Activated B cell treated with CpG ODN at 0.5 μM for 24 hours (primary cell): Measurements from ENCODE around the gene CCDC40. TPM values are rescaled to one million over a fixed set of nuclear protein-coding genes. Genes with fewer than 3 reads are reported as not detected.
A peak's percentile ranks its signal among the peaks of the same experiment; 100 is the strongest.

ENCODE experiments used
- ATAC-seq: fragments of 200-7000 bp; cut with Tn5 transposase; one replicate; pipeline ENCODE4 v1.10.0; 2021; ENCODE audit warnings: low read depth, mild to moderate bottlenecking, moderate library complexity
- CTCF ChIA-PET: fragments of 350-600 bp; sonication (Branson Sonifier 250); formaldehyde crosslinking; loops from one replicate; lab custom pipeline; 2021; ENCODE audit warnings: antibody characterized with exemption; lab: Charles Lee
- POLR2A ChIA-PET: fragments of 350-600 bp; sonication (Branson Sonifier 250); formaldehyde crosslinking; loops from one replicate; lab custom pipeline; 2021; ENCODE audit warnings: antibody characterized with exemption; lab: Charles Lee
- DNase-seq: peaks from one replicate; pipeline ENCODE4 v3.0.0; 2022
- H3K27ac Mint-ChIP-seq: one replicate; pipeline ENCODE4 v1.8.0; 2020; ENCODE audit warnings: mixed read lengths
- H3K27me3 Mint-ChIP-seq: one replicate; pipeline ENCODE4 v1.8.0; 2021; ENCODE audit warnings: mixed read lengths
- H3K36me3 Mint-ChIP-seq: one replicate; pipeline ENCODE4 v1.8.0; 2021; ENCODE audit warnings: low read depth, mixed read lengths
- H3K4me1 Mint-ChIP-seq: one replicate; pipeline ENCODE4 v1.8.0; 2021; ENCODE audit warnings: mixed read lengths
- H3K4me3 Mint-ChIP-seq: one replicate; pipeline ENCODE4 v1.8.0; 2020; ENCODE audit warnings: mild to moderate bottlenecking, mixed read lengths
- H3K9me3 Mint-ChIP-seq: one replicate; pipeline ENCODE4 v1.8.0; 2020; ENCODE audit warnings: mixed read lengths
- intact Hi-C: fragments of 100-400 bp; cut with micrococcal nuclease; formaldehyde crosslinking; loops from one replicate; pipeline ENCODE4 v1.15.1; 2024
- total RNA-seq: library from RNA; stranded (reverse); gene quantifications from 2 replicates; pipeline ENCODE4 v1.2.3, GENCODE V29; 2022
- TF ChIP-seq, protein P1 (sequence below): fragments of 200-600 bp; IDR thresholded peaks from one replicate; pipeline ENCODE4 v1.8.0; 2022; ENCODE audit warnings: antibody characterized with exemption, mild to moderate bottlenecking

Gene CCDC40
- total RNA-seq, 1 donor from 2014 or later = 0.55 TPM

DNA sequence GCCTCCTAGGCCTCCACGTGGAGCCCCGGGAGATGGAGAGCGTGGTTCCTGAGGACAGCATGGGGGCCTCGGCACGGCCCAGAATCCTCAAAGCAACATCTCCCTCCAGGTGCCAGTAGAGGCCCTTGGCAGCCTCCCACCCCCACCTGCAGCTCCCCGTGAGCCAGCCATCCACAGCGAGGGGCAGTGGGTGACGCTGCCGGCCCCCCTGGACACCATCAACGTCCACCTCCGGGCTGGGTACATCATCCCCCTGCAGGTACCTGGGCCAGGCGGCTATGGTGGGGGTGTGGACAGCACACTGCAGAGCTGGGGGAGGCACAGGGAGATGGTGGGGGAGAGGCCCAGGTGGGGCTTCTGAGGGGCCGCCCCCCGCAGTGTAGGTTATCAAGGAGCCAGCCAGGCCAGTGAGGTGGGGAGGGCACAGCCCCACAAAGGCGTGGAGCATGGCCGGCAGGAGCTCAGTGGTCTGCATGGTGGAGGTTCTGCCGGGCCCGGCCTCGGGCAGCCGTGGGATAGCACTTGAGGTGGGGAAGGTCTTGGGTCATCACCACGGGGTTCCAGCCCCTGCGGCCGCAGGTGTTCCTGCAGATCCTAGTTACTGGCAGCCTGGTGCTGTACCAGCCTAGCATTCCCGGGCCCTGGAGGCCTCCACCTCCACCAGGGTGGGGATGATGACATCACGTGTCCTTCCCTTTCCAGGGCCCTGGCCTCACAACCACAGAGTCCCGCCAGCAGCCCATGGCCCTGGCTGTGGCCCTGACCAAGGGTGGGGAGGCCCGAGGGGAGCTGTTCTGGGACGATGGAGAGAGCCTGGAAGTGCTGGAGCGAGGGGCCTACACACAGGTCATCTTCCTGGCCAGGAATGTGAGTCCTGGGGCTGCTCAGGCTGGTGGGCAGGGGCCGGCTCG, 81.3 kb downstream of the CCDC40 start:
- CTCF ChIA-PET = no interaction called here
- POLR2A ChIA-PET = no interaction called here
- Mint-ChIP-seq H3K4me3 (no peak overlapping the region), H3K27me3 (no peaks in the 10 kb centered on the region), H3K27ac (no peak overlapping the region), H3K36me3 (peaks cover 5% of the 10 kb centered on the region), H3K4me1 (peaks cover 8% of the 10 kb centered on the region), H3K9me3 (peaks cover 3% of the 10 kb centered on the region)
- intact Hi-C loops = no loop called here
- TF ChIP-seq, protein P1, sequence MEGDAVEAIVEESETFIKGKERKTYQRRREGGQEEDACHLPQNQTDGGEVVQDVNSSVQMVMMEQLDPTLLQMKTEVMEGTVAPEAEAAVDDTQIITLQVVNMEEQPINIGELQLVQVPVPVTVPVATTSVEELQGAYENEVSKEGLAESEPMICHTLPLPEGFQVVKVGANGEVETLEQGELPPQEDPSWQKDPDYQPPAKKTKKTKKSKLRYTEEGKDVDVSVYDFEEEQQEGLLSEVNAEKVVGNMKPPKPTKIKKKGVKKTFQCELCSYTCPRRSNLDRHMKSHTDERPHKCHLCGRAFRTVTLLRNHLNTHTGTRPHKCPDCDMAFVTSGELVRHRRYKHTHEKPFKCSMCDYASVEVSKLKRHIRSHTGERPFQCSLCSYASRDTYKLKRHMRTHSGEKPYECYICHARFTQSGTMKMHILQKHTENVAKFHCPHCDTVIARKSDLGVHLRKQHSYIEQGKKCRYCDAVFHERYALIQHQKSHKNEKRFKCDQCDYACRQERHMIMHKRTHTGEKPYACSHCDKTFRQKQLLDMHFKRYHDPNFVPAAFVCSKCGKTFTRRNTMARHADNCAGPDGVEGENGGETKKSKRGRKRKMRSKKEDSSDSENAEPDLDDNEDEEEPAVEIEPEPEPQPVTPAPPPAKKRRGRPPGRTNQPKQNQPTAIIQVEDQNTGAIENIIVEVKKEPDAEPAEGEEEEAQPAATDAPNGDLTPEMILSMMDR = no peak
- ATAC-seq (no peak), DNase-seq (peak; percentile 7)

DNA sequence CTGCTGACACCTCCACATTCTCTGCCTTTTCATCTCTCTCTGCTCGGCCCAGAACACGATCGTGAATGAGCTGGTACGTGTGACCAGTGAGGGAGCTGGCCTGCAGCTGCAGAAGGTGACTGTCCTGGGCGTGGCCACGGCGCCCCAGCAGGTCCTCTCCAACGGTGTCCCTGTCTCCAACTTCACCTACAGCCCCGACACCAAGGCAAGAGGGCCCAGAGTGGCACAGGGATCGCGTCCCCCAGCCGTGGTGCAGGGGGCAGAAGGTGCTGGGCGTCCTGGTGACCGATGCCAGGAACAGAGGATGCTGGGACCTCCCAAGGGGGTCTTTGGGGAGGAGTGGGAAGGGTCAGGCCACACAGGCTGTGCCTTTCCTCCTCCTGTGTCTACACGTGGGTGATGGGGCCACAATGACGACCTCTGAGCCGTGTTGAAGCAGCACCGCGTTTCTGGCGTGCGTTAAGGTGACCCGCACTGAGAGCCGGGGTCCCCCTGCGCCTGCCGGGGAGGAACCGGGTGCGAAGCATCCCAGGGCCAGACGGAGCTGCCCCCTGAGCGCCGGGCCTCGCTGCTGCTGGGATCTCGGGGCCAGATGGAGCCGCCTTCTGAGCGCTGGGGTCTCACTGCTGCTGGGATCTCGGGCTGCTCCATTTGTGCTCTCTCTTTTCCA, 82.3 kb downstream of the CCDC40 start:
- no peak for ATAC-seq
- TF ChIP-seq, protein P1 = no peak
- H3K27me3 Mint-ChIP-seq = no peaks in the 10 kb centered on the region
- H3K9me3 Mint-ChIP-seq = peaks cover 3% of the 10 kb centered on the region
- H3K27ac Mint-ChIP-seq = no peak overlapping the region
- H3K36me3 Mint-ChIP-seq = peaks cover 5% of the 10 kb centered on the region
- ChIA-PET POLR2A (no interaction called here), CTCF (no interaction called here)
- intact Hi-C loops = no loop called here
- H3K4me1 Mint-ChIP-seq = peaks cover 2% of the 10 kb centered on the region
- H3K4me3 Mint-ChIP-seq = no peak overlapping the region
- peak; percentile 8 for DNase-seq

DNA sequence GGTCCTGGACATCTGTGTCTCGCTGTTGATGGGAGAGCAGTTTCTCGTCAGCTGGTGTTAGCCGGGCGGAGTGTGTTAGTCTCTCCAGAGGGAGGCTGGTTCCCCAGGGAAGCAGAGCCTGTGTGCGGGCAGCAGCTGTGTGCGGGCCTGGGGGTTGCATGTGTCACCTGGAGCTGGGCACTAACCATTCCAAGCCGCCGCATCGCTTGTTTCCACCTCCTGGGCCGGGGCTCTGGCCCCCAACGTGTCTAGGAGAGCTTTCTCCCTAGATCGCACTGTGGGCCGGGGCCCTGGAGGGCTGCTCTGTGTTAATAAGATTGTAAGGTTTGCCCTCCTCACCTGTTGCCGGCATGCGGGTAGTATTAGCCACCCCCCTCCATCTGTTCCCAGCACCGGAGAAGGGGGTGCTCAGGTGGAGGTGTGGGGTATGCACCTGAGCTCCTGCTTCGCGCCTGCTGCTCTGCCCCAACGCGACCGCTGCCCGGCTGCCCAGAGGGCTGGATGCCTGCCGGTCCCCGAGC, 82.9 kb downstream of the CCDC40 start:
- no peak overlapping the region for H3K27ac Mint-ChIP-seq
- DNase-seq (peak; percentile 4), ATAC-seq (no peak)
- CTCF ChIA-PET = no interaction called here
- POLR2A ChIA-PET = no interaction called here
- no peak overlapping the region for H3K4me3 Mint-ChIP-seq
- peaks cover 5% of the 10 kb centered on the region for H3K36me3 Mint-ChIP-seq
- intact Hi-C loops = no loop called here
- H3K9me3 Mint-ChIP-seq = peaks cover 3% of the 10 kb centered on the region
- no peaks in the 10 kb centered on the region for H3K4me1 Mint-ChIP-seq
- TF ChIP-seq, protein P1 = no peak
- no peaks in the 10 kb centered on the region for H3K27me3 Mint-ChIP-seq

DNA sequence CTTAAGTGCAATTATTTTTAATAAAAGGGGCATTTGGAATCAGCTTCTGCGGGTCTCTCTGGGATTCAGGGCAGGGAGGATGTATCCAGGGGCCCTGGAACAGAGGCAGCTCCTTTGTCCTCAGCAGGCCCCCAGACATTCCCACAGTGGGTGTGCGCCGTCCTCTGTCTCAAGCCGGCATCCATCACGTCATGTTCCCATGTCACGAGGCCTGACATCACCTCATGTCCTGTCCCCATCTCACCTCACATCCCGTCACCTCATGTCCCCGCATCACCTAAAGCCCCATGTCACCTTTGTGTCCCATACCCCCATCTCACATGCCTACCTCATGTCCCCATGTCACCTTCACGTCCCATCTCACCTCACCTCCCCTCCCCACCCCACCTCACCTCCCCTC, 83.4 kb downstream of the CCDC40 start:
- intact Hi-C loops = no loop called here
- H3K4me1 Mint-ChIP-seq = no peaks in the 10 kb centered on the region
- TF ChIP-seq, protein P1 = no peak
- ChIA-PET CTCF (no interaction called here), POLR2A (no interaction called here)
- peaks cover 5% of the 10 kb centered on the region for H3K36me3 Mint-ChIP-seq
- no peak overlapping the region for H3K4me3 Mint-ChIP-seq
- H3K27ac Mint-ChIP-seq = no peak overlapping the region
- ATAC-seq (no peak), DNase-seq (peak; percentile 9)
- H3K27me3 Mint-ChIP-seq = no peaks in the 10 kb centered on the region
- peaks cover 3% of the 10 kb centered on the region for H3K9me3 Mint-ChIP-seq

DNA sequence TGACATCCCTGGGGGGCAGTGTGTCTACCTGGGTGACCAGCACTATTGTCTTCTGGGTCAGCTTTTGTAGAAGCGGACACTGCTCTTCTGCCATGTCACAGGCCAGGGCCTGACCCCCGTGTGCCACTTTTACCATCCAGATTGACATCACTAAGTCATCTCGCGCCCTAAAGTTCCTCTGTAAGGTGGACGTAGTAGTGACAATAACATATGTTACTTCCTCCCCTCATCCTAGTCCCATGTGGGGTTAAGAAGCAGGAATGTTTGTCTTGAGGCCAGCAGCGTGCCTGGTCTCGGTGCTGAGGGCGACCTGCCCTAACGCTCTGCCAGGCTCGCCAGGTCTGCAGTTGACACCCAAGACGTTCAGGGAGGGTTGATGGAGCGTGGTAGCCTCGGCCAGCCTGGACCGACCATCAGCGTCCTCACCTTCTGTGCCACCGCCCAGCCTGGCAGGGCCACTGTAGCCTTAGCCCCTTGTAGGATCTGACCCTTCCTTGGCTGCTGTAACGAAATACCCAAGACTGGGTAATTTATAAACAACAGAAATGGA, 85.7 kb downstream of the CCDC40 start:
- ChIA-PET POLR2A (interaction anchor here (1.0 kb wide), 1 partner anchor 22 kb away, joined by 3 read pairs; no protein-coding TSS in a partner anchor), CTCF (no interaction called here)
- Mint-ChIP-seq H3K27me3 (peaks cover 6% of the 10 kb centered on the region), H3K27ac (no peak overlapping the region), H3K9me3 (no peaks in the 10 kb centered on the region), H3K4me3 (no peak overlapping the region), H3K4me1 (no peaks in the 10 kb centered on the region), H3K36me3 (peaks cover 5% of the 10 kb centered on the region)
- ATAC-seq (no peak), DNase-seq (no peak)
- intact Hi-C loops = no loop called here
- TF ChIP-seq, protein P1 = no peak
